Endothelial cell of umbilical vein (primary cell): ENCODE results near the gene ORMDL3. TPM values are rescaled to one million over a fixed set of nuclear protein-coding genes. Genes with fewer than 3 reads are reported as not detected.

ENCODE experiments used
- BruUV-seq: library from RNA; stranded (reverse); fragments of 400-500 nt; replicated peaks from 2 replicates; lab custom pipeline; 2021; lab: Mats Ljungman, UMichigan
- CTCF ChIA-PET: fragments of 300-600, 350-600 bp; sonication (Branson Sonifier 250); formaldehyde crosslinking; loops from one replicate; lab custom pipeline; 2021; ENCODE audit warnings: antibody characterized with exemption, inconsistent platforms; lab: Charles Lee
- POLR2A ChIA-PET: fragments of 300-600, 350-600 bp; sonication (Branson Sonifier 250); formaldehyde crosslinking; loops from one replicate; lab custom pipeline; 2021; ENCODE audit warnings: antibody characterized with exemption, inconsistent platforms; lab: Charles Lee
- DNase-seq: peaks from one replicate; pipeline ENCODE4 v3.0.0-alpha.2; 2011; ENCODE audit warnings: low read depth, low spot score
- FAIRE-seq: peaks from 2 replicates; lab custom pipeline; 2011; peaks lifted over from hg19 to GRCh38; lab: Jason Lieb, UNC
- H2AFZ ChIP-seq: 2 replicates; pipeline ENCODE4 v1.6.0; 2012; ENCODE audit warnings: low read depth, low read length, control low read depth, inconsistent platforms
- H3K27ac ChIP-seq: 2 replicates; pipeline ENCODE4 v1.5.1; 2011; ENCODE audit warnings: low read depth, mild to moderate bottlenecking, control low read depth, low read length, moderate library complexity; ENCODE audit not compliant: insufficient read depth
- H3K27me3 ChIP-seq, 2 experiments: 2 replicates each; pipeline versions ENCODE4 v1.6.0 to v1.6.1; 2011; ENCODE audit warnings: low read length in 2 of 2, mixed read lengths in 1 of 2; ENCODE audit not compliant: control insufficient read depth in 2 of 2, insufficient read depth in 2 of 2
- H3K36me3 ChIP-seq, 2 experiments: 2 replicates in 1 of 2; 3 replicates in 1 of 2; pipeline ENCODE4 v1.5.1; 2011; ENCODE audit warnings: low read length in 2 of 2, mild to moderate bottlenecking in 1 of 2, moderate library complexity in 1 of 2; ENCODE audit not compliant: control insufficient read depth in 2 of 2, insufficient read depth in 2 of 2; ENCODE audit errors: extremely low read depth in 1 of 2
- H3K4me1 ChIP-seq: 3 replicates; pipeline ENCODE4 v1.5.1; 2011; ENCODE audit warnings: mild to moderate bottlenecking, low read length; ENCODE audit not compliant: control insufficient read depth, insufficient read depth; ENCODE audit errors: extremely low read depth
- H3K4me2 ChIP-seq: 2 replicates; pipeline ENCODE4 v1.6.1; 2011; ENCODE audit warnings: low read length, control low read depth, mixed read lengths; ENCODE audit not compliant: insufficient read depth
- H3K4me3 ChIP-seq, 3 experiments: fragments of 200-600 bp in 1 of 3; sonication (generic), shearing (Covaris generic) in 1 of 3; replicated peaks in 1 of 3; 2 replicates each; pipeline ENCODE4 v1.5.1; 2011 to 2016; ENCODE audit warnings: control low read depth in 3 of 3, low read length in 3 of 3, mild to moderate bottlenecking in 2 of 3, inconsistent platforms in 1 of 3, low read depth in 1 of 3, moderate library complexity in 1 of 3; ENCODE audit not compliant: insufficient read depth in 1 of 3
- H3K79me2 ChIP-seq: 2 replicates; pipeline ENCODE4 v1.6.0; 2012; ENCODE audit warnings: low read length, inconsistent platforms; ENCODE audit not compliant: control insufficient read depth, insufficient read depth
- H3K9ac ChIP-seq: replicated peaks from 2 replicates; pipeline ENCODE3; 2011; ENCODE audit warnings: low read length, control low read depth; ENCODE audit not compliant: insufficient read depth; ENCODE audit errors: extremely low read depth
- H3K9me1 ChIP-seq: replicated peaks from 3 replicates; pipeline ENCODE4 v1.6.0; 2011; ENCODE audit warnings: mild to moderate bottlenecking, low read length; ENCODE audit not compliant: control insufficient read depth, insufficient read depth; ENCODE audit errors: extremely low read depth
- H3K9me3 ChIP-seq: replicated peaks from 2 replicates; pipeline ENCODE4 v1.5.1; 2012; ENCODE audit warnings: low read length, inconsistent platforms; ENCODE audit not compliant: control insufficient read depth, insufficient read depth
- H4K20me1 ChIP-seq: replicated peaks from 2 replicates; pipeline ENCODE3; 2011; ENCODE audit warnings: mild to moderate bottlenecking, low read length; ENCODE audit not compliant: control insufficient read depth, insufficient read depth; ENCODE audit errors: extremely low read depth
- EZH2 ChIP-seq: IDR thresholded peaks from 2 replicates; pipeline ENCODE4 v1.6.1; 2012; ENCODE audit warnings: borderline replicate concordance, low read depth, mild to moderate bottlenecking, moderate library complexity, low read length, inconsistent platforms; ENCODE audit not compliant: severe bottlenecking
- FOS ChIP-seq: IDR thresholded peaks from 2 replicates; pipeline ENCODE4 v1.6.1; 2011; ENCODE audit warnings: mild to moderate bottlenecking, low read length, moderate library complexity, borderline replicate concordance; ENCODE audit not compliant: insufficient read depth
- GATA2 ChIP-seq: IDR thresholded peaks from 2 replicates; pipeline ENCODE4 v1.7.0; 2011; ENCODE audit warnings: low read depth, mild to moderate bottlenecking, moderate library complexity, mixed read lengths, low read length; ENCODE audit not compliant: insufficient read length, insufficient read depth
- JUN ChIP-seq: IDR thresholded peaks from 2 replicates; pipeline ENCODE4 v1.6.1; 2011; ENCODE audit warnings: borderline replicate concordance, low read depth; ENCODE audit not compliant: insufficient read length, insufficient read depth
- MYC ChIP-seq: IDR thresholded peaks from one replicate; pipeline ENCODE4 v1.6.1; 2011; ENCODE audit warnings: mild to moderate bottlenecking, low read depth, low read length
- POLR2A ChIP-seq: IDR thresholded peaks from 2 replicates; pipeline ENCODE4 v1.6.1; 2012; ENCODE audit warnings: low read depth, mild to moderate bottlenecking, control low read depth, low read length
- POLR2AphosphoS5 ChIP-seq: IDR thresholded peaks from 2 replicates; pipeline ENCODE4 v1.6.1; 2012; ENCODE audit warnings: low read depth, mild to moderate bottlenecking, control low read depth, low read length, moderate library complexity; ENCODE audit not compliant: insufficient read depth
- dilution Hi-C: fragments of 300-500 bp; cut with MboI; formaldehyde crosslinking; loops from one replicate; pipeline ENCODE4 v1.15.0; 2019; ENCODE audit warnings: low sequenced_read_pairs; ENCODE audit not compliant: extremely low pct_ligation_motif_present
- intact Hi-C: fragments of 100-400 bp; cut with micrococcal nuclease; formaldehyde crosslinking; loops from one replicate; pipeline ENCODE4 v1.10.0; 2022
- polyA plus RNA-seq, 4 experiments: library from polyadenylated mRNA; depleted of rRNA in 3 of 4; stranded (reverse) in 3 of 4; unstranded in 1 of 4; fragments of >200 nt; gene quantifications; 2 replicates each; pipeline versions ENCODE4 v1.2.1 to v1.2.3, GENCODE V29; 2011 to 2012; ENCODE audit warnings: missing spikeins in 1 of 4
- total RNA-seq: library from RNA; stranded (reverse); gene quantifications from 2 replicates; pipeline ENCODE4 v1.2.3, GENCODE V29; 2021
- TF ChIP-seq, protein P1 (sequence below), 2 donors: IDR thresholded peaks; 1 replicate in 1 of 2; 2 replicates in 1 of 2; pipeline ENCODE4 v1.5.1; 2011; ENCODE audit warnings: low read length in 2 of 2, mild to moderate bottlenecking in 2 of 2, moderate library complexity in 2 of 2, control low read depth in 1 of 2, inconsistent platforms in 1 of 2, low read depth in 1 of 2; ENCODE audit not compliant: insufficient read depth in 1 of 2; ENCODE audit errors: extremely low read depth in 1 of 2

ORMDL3 gene
- total and polyA plus RNA-seq, 2 donors (not counting 3 experiments of a cell fraction or from before 2014, with no cell fraction given), result 29.8 to 49.8 TPM

GRCh38 chr17:39939588-39940419 lies 12.4 kb upstream of the ORMDL3 start:
- H3K27ac ChIP-seq, result no peak overlapping the region
- H3K9ac ChIP-seq, result no peak overlapping the region
- dilution Hi-C loops (no loop called here), intact Hi-C loops (no loop called here)
- peaks cover 5% of the 10 kb centered on the region for H3K4me1 ChIP-seq
- H3K9me1 ChIP-seq, result no peaks in the 10 kb centered on the region
- H2AFZ ChIP-seq, result no peak overlapping the region
- H3K36me3 ChIP-seq, result no peaks in the 10 kb centered on the region
- H3K27me3 ChIP-seq, result peaks cover 0 to 2% of the 10 kb centered on the region in 2 experiments
- TF ChIP-seq GATA2 (no peak), FOS (no peak), POLR2AphosphoS5 (no peak), MYC (no peak), EZH2 (no peak), JUN (no peak), POLR2A (no peak)
- TF ChIP-seq, protein P1, sequence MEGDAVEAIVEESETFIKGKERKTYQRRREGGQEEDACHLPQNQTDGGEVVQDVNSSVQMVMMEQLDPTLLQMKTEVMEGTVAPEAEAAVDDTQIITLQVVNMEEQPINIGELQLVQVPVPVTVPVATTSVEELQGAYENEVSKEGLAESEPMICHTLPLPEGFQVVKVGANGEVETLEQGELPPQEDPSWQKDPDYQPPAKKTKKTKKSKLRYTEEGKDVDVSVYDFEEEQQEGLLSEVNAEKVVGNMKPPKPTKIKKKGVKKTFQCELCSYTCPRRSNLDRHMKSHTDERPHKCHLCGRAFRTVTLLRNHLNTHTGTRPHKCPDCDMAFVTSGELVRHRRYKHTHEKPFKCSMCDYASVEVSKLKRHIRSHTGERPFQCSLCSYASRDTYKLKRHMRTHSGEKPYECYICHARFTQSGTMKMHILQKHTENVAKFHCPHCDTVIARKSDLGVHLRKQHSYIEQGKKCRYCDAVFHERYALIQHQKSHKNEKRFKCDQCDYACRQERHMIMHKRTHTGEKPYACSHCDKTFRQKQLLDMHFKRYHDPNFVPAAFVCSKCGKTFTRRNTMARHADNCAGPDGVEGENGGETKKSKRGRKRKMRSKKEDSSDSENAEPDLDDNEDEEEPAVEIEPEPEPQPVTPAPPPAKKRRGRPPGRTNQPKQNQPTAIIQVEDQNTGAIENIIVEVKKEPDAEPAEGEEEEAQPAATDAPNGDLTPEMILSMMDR (IDR thresholded peaks at IDR 0.05; ENCODE audit: extremely low read depth in 1 of 2, insufficient read depth in 1 of 2, low read depth in 1 of 2, low read length in 2 of 2), result peak; percentile 38 to 46
- ChIA-PET CTCF (interaction anchor here (0.9 to 1.6 kb wide), 3 partner anchors 8 to 32 kb away, joined by 3 to 4 read pairs (median 4); no protein-coding TSS in a partner anchor), POLR2A (interaction anchor here (0.5 kb wide), 1 partner anchor 205 kb away, joined by 7 read pairs; no protein-coding TSS in a partner anchor)
- no peak overlapping the region for H3K4me3 ChIP-seq
- H3K4me2 ChIP-seq, result no peak overlapping the region
- H3K9me3 ChIP-seq, result no peaks in the 10 kb centered on the region
- no peaks in the 10 kb centered on the region for H3K79me2 ChIP-seq
- H4K20me1 ChIP-seq, result no peaks in the 10 kb centered on the region
- DNase-seq, result peak; percentile 31
- BruUV-seq, result no TSS peak
- no peak for FAIRE-seq
